K562 (cell line): ENCODE measurements around the gene UBL3. TPM values are rescaled to one million over a fixed set of nuclear protein-coding genes. Genes with fewer than 3 reads are reported as not detected.

ENCODE experiments used
- ATAC-seq: fragments of 200-7000 bp; cut with Tn5 transposase; 3 replicates; pipeline ENCODE4 v1.9.1; 2020; ENCODE audit warnings: moderate library complexity
- BruUV-seq: library from RNA; stranded (reverse); fragments of 400-500 nt; replicated peaks from 2 replicates; lab custom pipeline; 2021; lab: Mats Ljungman, UMichigan
- CTCF ChIA-PET: fragments of 300-600 bp; formaldehyde crosslinking; extraction: SDS; loops from one replicate; lab custom pipeline; 2021; ENCODE audit warnings: low intra/inter-chr PET ratio; lab: Yijun Ruan, JAX
- POLR2A ChIA-PET: fragments of 300-600, 350-650 bp; sonication (Branson Sonifier 250); formaldehyde crosslinking; extraction: SDS; loops from one replicate; lab custom pipeline; 2021; ENCODE audit warnings: antibody characterized with exemption, inconsistent platforms; lab: Yijun Ruan, JAX
- DNase-seq, 4 experiments: peaks; one replicate each; pipeline versions ENCODE4 v3.0.0 to v3.0.0-alpha.2; 2011 to 2018; ENCODE audit warnings: low spot score in 3 of 4, mixed read lengths in 3 of 4; ENCODE audit errors: extremely low read depth in 1 of 4
- FAIRE-seq: peaks from 2 replicates; lab custom pipeline; 2011; peaks lifted over from hg19 to GRCh38; lab: Jason Lieb, UNC
- H2AFZ ChIP-seq: 2 replicates; pipeline ENCODE4 v1.6.0; 2011; ENCODE audit warnings: low read depth, low read length, control low read depth, inconsistent platforms
- H3K27ac ChIP-seq: fragments of 200-600 bp; 3 replicates; pipeline ENCODE4 v1.8.0; 2011; ENCODE audit warnings: low read depth, mild to moderate bottlenecking, control low read depth, inconsistent platforms, low read length, moderate library complexity, mixed read lengths; ENCODE audit errors: extremely low read depth
- H3K27me3 ChIP-seq, 2 experiments: fragments of 300-600 bp in 1 of 2; 2 replicates in 1 of 2; 3 replicates in 1 of 2; pipeline versions ENCODE4 v1.6.0 to v1.8.0; 2011; ENCODE audit warnings: inconsistent platforms in 2 of 2, low read length in 2 of 2, mild to moderate bottlenecking in 1 of 2, mixed read lengths in 1 of 2, moderate library complexity in 1 of 2; ENCODE audit not compliant: control insufficient read depth in 2 of 2, insufficient read depth in 2 of 2
- H3K36me3 ChIP-seq: fragments of 300-600 bp; 3 replicates; pipeline ENCODE4 v1.8.0; 2011; ENCODE audit warnings: mild to moderate bottlenecking, low read length, inconsistent platforms; ENCODE audit not compliant: control insufficient read depth, insufficient read depth
- H3K4me1 ChIP-seq, 2 experiments: fragments of 200-600 bp in 1 of 2; replicated peaks in 1 of 2; 2 replicates in 1 of 2; 3 replicates in 1 of 2; pipeline versions ENCODE4 v1.5.1 to v1.8.0; 2011; ENCODE audit warnings: inconsistent platforms in 2 of 2, low read length in 2 of 2, mild to moderate bottlenecking in 1 of 2, mixed read lengths in 1 of 2, moderate library complexity in 1 of 2; ENCODE audit not compliant: control insufficient read depth in 2 of 2, insufficient read depth in 2 of 2
- H3K4me2 ChIP-seq: 2 replicates; pipeline ENCODE4 v1.6.1; 2011; ENCODE audit warnings: low read length, control low read depth, inconsistent platforms, mixed read lengths; ENCODE audit not compliant: insufficient read depth
- H3K4me3 ChIP-seq: fragments of 200-600 bp; sonication (generic), shearing (Covaris generic); 2 replicates; pipeline ENCODE4 v1.5.1; 2016; ENCODE audit warnings: control low read depth, inconsistent platforms
- H3K79me2 ChIP-seq: fragments of 200-600 bp; 3 replicates; pipeline ENCODE4 v1.8.0; 2011; ENCODE audit warnings: low read length, inconsistent platforms; ENCODE audit not compliant: control insufficient read depth, insufficient read depth
- H3K9ac ChIP-seq, 2 experiments: 2 replicates each; pipeline versions ENCODE4 v1.6.0 to v1.6.1; 2011; ENCODE audit warnings: low read depth in 2 of 2, low read length in 2 of 2, control low read depth in 1 of 2, inconsistent platforms in 1 of 2, mild to moderate bottlenecking in 1 of 2, mixed read lengths in 1 of 2; ENCODE audit not compliant: insufficient read depth in 1 of 2
- H3K9me1 ChIP-seq: one replicate; pipeline ENCODE4 v1.6.0; 2011; ENCODE audit warnings: inconsistent platforms, mild to moderate bottlenecking, low read length, moderate library complexity; ENCODE audit not compliant: control insufficient read depth, insufficient read depth
- H3K9me3 ChIP-seq: replicated peaks from 2 replicates; pipeline ENCODE4 v1.5.1; 2011; ENCODE audit warnings: low read depth, low read length, inconsistent platforms; ENCODE audit not compliant: control insufficient read depth, insufficient read depth
- H4K20me1 ChIP-seq: replicated peaks from 2 replicates; pipeline ENCODE4 v1.6.1; 2011; ENCODE audit warnings: low read length, inconsistent platforms, mixed read lengths; ENCODE audit not compliant: control insufficient read depth, insufficient read depth
- GMEB1 ChIP-seq: fragments of 250-450 bp; sonication (Bioruptor Pico); IDR thresholded peaks from 2 replicates; pipeline ENCODE4 v1.4.0; 2020; ENCODE audit warnings: mild to moderate bottlenecking
- HMG20A ChIP-seq: fragments of 450-650 bp; formaldehyde crosslinking; conservative IDR thresholded peaks from 2 replicates; pipeline ENCODE4 v1.4.0; 2020; ENCODE audit warnings: mild to moderate bottlenecking, mixed read lengths
- IRF9 ChIP-seq: fragments of 450-650 bp; IDR thresholded peaks from 2 replicates; pipeline ENCODE4 v1.6.1; 2016; ENCODE audit warnings: missing biosample characterization, missing genetic modification characterization
- MBD2 ChIP-seq: sonication (generic); IDR thresholded peaks from 2 replicates; pipeline ENCODE4 v1.6.1; 2016; ENCODE audit warnings: low read depth, borderline replicate concordance
- MTF1 ChIP-seq: fragments of 250-450 bp; sonication (Bioruptor Pico); IDR thresholded peaks from 2 replicates; pipeline ENCODE4 v1.9.0; 2021; ENCODE audit warnings: moderate library complexity, mild to moderate bottlenecking, inconsistent platforms, borderline replicate concordance
- NFRKB ChIP-seq: fragments of 450-650 bp; IDR thresholded peaks from 2 replicates; pipeline ENCODE4 v1.6.1; 2016; ENCODE audit warnings: low read depth
- PHTF2 ChIP-seq: fragments of 250-450 bp; sonication (Bioruptor Pico); IDR thresholded peaks from 2 replicates; pipeline ENCODE4 v1.5.0; 2021; ENCODE audit warnings: mild to moderate bottlenecking
- SIX5 ChIP-seq, 2 experiments: IDR thresholded peaks; 2 replicates each; pipeline ENCODE4 v1.6.1; 2011; ENCODE audit warnings: low read length in 2 of 2, borderline replicate concordance in 1 of 2, low read depth in 1 of 2, mild to moderate bottlenecking in 1 of 2, moderate library complexity in 1 of 2; ENCODE audit not compliant: insufficient read depth in 1 of 2
- TFE3 ChIP-seq: fragments of 450-650 bp; formaldehyde crosslinking; IDR thresholded peaks from 2 replicates; pipeline ENCODE4 v1.4.0; 2020; ENCODE audit warnings: mild to moderate bottlenecking, mixed read lengths
- ZNF121 ChIP-seq: sonication (generic); formaldehyde crosslinking; conservative IDR thresholded peaks from 2 replicates; pipeline ENCODE4 v1.8.0; 2022; ENCODE audit warnings: missing genetic modification reagents
- WGBS: fragments of 100-300 bp; shearing (Covaris generic); methylation state at CpG from one replicate; pipeline ENCODE4 v1.1.6; 2016; ENCODE audit warnings: low coverage, mixed read lengths; ENCODE audit not compliant: insufficient coverage; ENCODE audit errors: missing lambda C conversion rate; 5-methylcytosine and 5-hydroxymethylcytosine counted together
- in situ Hi-C: fragments of 300-500 bp; cut with MboI; formaldehyde crosslinking; loops from 4 replicates; pipeline ENCODE4 v1.15.0; 2018; ENCODE audit warnings: inconsistent platforms, mixed read lengths
- intact Hi-C: fragments of 100-400 bp; cut with micrococcal nuclease; formaldehyde crosslinking; loops from 2 replicates; pipeline ENCODE4 v1.14.2; 2022
- polyA plus RNA-seq, 8 experiments: library from polyadenylated mRNA; depleted of rRNA in 4 of 8; stranded (reverse) in 5 of 8; unstranded in 3 of 8; fragments of >200 nt; fragmentation: Nextera tagmentation in 2 of 8; fragmentation: Illumina TruSeq in 1 of 8; extraction: Ambion mirVana in 2 of 8; extraction: Trizol in 1 of 8; gene quantifications; 2 replicates each; pipeline versions ENCODE4 v1.2.1 to v1.2.3, GENCODE V29; 2011 to 2014; ENCODE audit warnings: inconsistent platforms in 1 of 8, missing spikeins in 1 of 8
- total RNA-seq, 7 experiments: library from RNA; depleted of rRNA in 6 of 7; stranded (reverse); fragments of >200 nt in 6 of 7; fragmentation: Illumina TruSeq in 2 of 7; extraction: Trizol in 2 of 7; gene quantifications; 2 replicates each; pipeline versions ENCODE4 v1.2.1 to v1.2.3, GENCODE V29; 2011 to 2021; ENCODE audit warnings: low replicate concordance in 1 of 7

Gene UBL3
- total and polyA plus RNA-seq, 9 of the 15 experiments (the other 6 are each of a cell fraction or from before 2014, with no cell fraction given), result 0.64 to 2.4 (median 1.8) TPM

- Histone ChIP-seq H3K9ac (no peak overlapping the region), H3K27me3 (no peaks in the 10 kb centered on the region), H4K20me1 (no peaks in the 10 kb centered on the region), H3K4me2 (no peak overlapping the region), H3K4me1 (no peaks in the 10 kb centered on the region), H3K9me3 (no peaks in the 10 kb centered on the region), H3K9me1 (no peaks in the 10 kb centered on the region), H3K4me3 (no peak overlapping the region), H3K36me3 (no peaks in the 10 kb centered on the region), H2AFZ (no peak overlapping the region), H3K79me2 (no peaks in the 10 kb centered on the region), H3K27ac (no peak overlapping the region)
- intact Hi-C loops (no loop called here), in situ Hi-C loops (no loop called here)
- no peak for TF ChIP-seq SIX5 (IDR thresholded peaks at IDR 0.05; ENCODE audit: borderline replicate concordance in 1 of 2, insufficient read depth in 1 of 2, low read depth in 1 of 2, low read length in 2 of 2)
- no peak for TF ChIP-seq GMEB1 (CRISPR knock-in tag)
- no peak for TF ChIP-seq PHTF2
- no peak for TF ChIP-seq MBD2
- no peak for TF ChIP-seq MTF1 (CRISPR knock-in tag)
- TF ChIP-seq HMG20A (CRISPR knock-in tag), result no peak
- TF ChIP-seq NFRKB, result no peak
- no peak for TF ChIP-seq TFE3 (CRISPR knock-in tag)
- TF ChIP-seq ZNF121 (CRISPR knock-in tag), result no peak
- no peak for TF ChIP-seq IRF9
- ChIA-PET POLR2A (interaction anchor here (0.6 to 1.6 kb wide), 2 partner anchors 9 to 70 kb away, joined by 3 to 4 read pairs; no protein-coding TSS in a partner anchor), CTCF (no interaction called here)
- no peak for FAIRE-seq
- BruUV-seq, result no TSS peak
- 4% methylated on average over 2 of the region's 2 CpGs for WGBS
- DNase-seq, result no peak
- no peak for ATAC-seq
These were observed 40.2 kb downstream of the UBL3 start for GRCh38 chr13:29810145-29810742.
